RPMI7951 (cell line): ENCODE measurements around the gene SCARB1. TPM values are rescaled to one million over a fixed set of nuclear protein-coding genes. Genes with fewer than 3 reads are reported as not detected.

Source experiments
- DNase-seq: peaks from one replicate; pipeline ENCODE4 v3.0.0-alpha.2; 2012; ENCODE audit warnings: low read depth
- total RNA-seq: library from RNA; depleted of rRNA; stranded (reverse); fragments of >200 nt; shearing (Covaris generic); gene quantifications from 2 replicates; pipeline ENCODE4 v1.2.3, GENCODE V29; 2014

The SCARB1 gene
- total RNA-seq, 1 experiment from 2014 or later = 13.9 TPM

- no peak for DNase-seq
Observed at GRCh38 chr12:124884587-124885438, 21.1 kb upstream of the SCARB1 start.

GRCh38 chr12:124883263-124884130 is 19.8 kb upstream of the SCARB1 start:
- no peak for DNase-seq

GRCh38 chr12:124881123-124881522 is 17.5 kb upstream of the SCARB1 start:
- no peak for DNase-seq

GRCh38 chr12:124880335-124880734 is 16.7 kb upstream of the SCARB1 start:
- peak; percentile 49 for DNase-seq

GRCh38 chr12:124878795-124879516 is 15.3 kb upstream of the SCARB1 start:
- no peak for DNase-seq

- no peak for DNase-seq
Observed at GRCh38 chr12:124877423-124877822, 13.8 kb upstream of the SCARB1 start.

- no peak for DNase-seq
Observed at GRCh38 chr12:124876171-124876570, 12.5 kb upstream of the SCARB1 start.

- no peak for DNase-seq
Observed at GRCh38 chr12:124875803-124876132, 12.1 kb upstream of the SCARB1 start.

- no peak for DNase-seq
Observed at GRCh38 chr12:124874988-124875802, 11.5 kb upstream of the SCARB1 start.

- DNase-seq = no peak
Observed at GRCh38 chr12:124874188-124874587, 10.5 kb upstream of the SCARB1 start.

- DNase-seq = peak; percentile 18
Observed at GRCh38 chr12:124872068-124872719, 8.5 kb upstream of the SCARB1 start.

- DNase-seq = no peak
Observed at GRCh38 chr12:124871297-124871696, 7.6 kb upstream of the SCARB1 start.

- DNase-seq = no peak
Observed at GRCh38 chr12:124870515-124870914, 6.9 kb upstream of the SCARB1 start.

- peak; percentile 70 for DNase-seq
Observed at GRCh38 chr12:124869059-124869665, 5.5 kb upstream of the SCARB1 start.

- DNase-seq = no peak
Observed at GRCh38 chr12:124868252-124869058, 4.8 kb upstream of the SCARB1 start.

GRCh38 chr12:124867401-124867930 is 3.8 kb upstream of the SCARB1 start:
- DNase-seq = peak; percentile 23

GRCh38 chr12:124866883-124867400 is 3.3 kb upstream of the SCARB1 start:
- DNase-seq = no peak

- DNase-seq = no peak
Observed at GRCh38 chr12:124866195-124866882, 2.7 kb upstream of the SCARB1 start.
